HG03175 (cell line): ENCODE data around the gene TTC28.
"Not testable (repeated sequence)": the region's sequence is repeated elsewhere in the genome, so short reads cannot be mapped to it uniquely, and the experiment has no call there.

ENCODE experiments used
- ATAC-seq: cut with Tn5 transposase; IDR thresholded peaks from one replicate; pipeline ENCODE4 v1.9.1; 2021; ENCODE audit warnings: mild to moderate bottlenecking, moderate library complexity; ENCODE audit not compliant: unreplicated experiment

Gene TTC28

GRCh38 chr22:28609921-28610320 lies 69.7 kb downstream of the TTC28 start:
- ATAC-seq, result no peak

GRCh38 chr22:28608546-28608945 lies 71.1 kb downstream of the TTC28 start:
- no peak for ATAC-seq

GRCh38 chr22:28607795-28608194 lies 71.8 kb downstream of the TTC28 start:
- ATAC-seq, result no peak

GRCh38 chr22:28604966-28605761 lies 74.5 kb downstream of the TTC28 start:
- ATAC-seq, result no peak

GRCh38 chr22:28601915-28602314 lies 77.7 kb downstream of the TTC28 start:
- no peak for ATAC-seq

- ATAC-seq, result no peak
Observed at GRCh38 chr22:28600546-28601143, 79.0 kb downstream of the TTC28 start.

- ATAC-seq, result no peak
Observed at GRCh38 chr22:28599693-28600092, 79.9 kb downstream of the TTC28 start.

- ATAC-seq, result no peak
Observed at GRCh38 chr22:28597665-28598064, 82.0 kb downstream of the TTC28 start.

GRCh38 chr22:28594797-28595462 lies 84.7 kb downstream of the TTC28 start:
- no peak for ATAC-seq

GRCh38 chr22:28594076-28594796 lies 85.4 kb downstream of the TTC28 start:
- ATAC-seq, result no peak

GRCh38 chr22:28593299-28593698 lies 86.3 kb downstream of the TTC28 start:
- ATAC-seq, result no peak

GRCh38 chr22:28589102-28589750 lies 90.4 kb downstream of the TTC28 start:
- ATAC-seq, result no peak

GRCh38 chr22:28585324-28585723 lies 94.3 kb downstream of the TTC28 start:
- ATAC-seq, result no peak

- no peak for ATAC-seq
Observed at GRCh38 chr22:28582806-28583205, 96.8 kb downstream of the TTC28 start.

GRCh38 chr22:28581016-28581415 lies 98.6 kb downstream of the TTC28 start:
- no peak for ATAC-seq

- no peak for ATAC-seq
Observed at GRCh38 chr22:28576162-28576561, 103.5 kb downstream of the TTC28 start.

- ATAC-seq, result no peak
Observed at GRCh38 chr22:28574159-28574788, 105.4 kb downstream of the TTC28 start.

GRCh38 chr22:28570696-28571373 lies 108.8 kb downstream of the TTC28 start:
- ATAC-seq, result no peak

GRCh38 chr22:28568974-28569373 lies 110.7 kb downstream of the TTC28 start:
- not testable (repeated sequence) for ATAC-seq

GRCh38 chr22:28568099-28568498 lies 111.5 kb downstream of the TTC28 start:
- ATAC-seq, result no peak
